ENCODE data around the gene MTHFR. TPM values are rescaled to one million over a fixed set of nuclear protein-coding genes. Genes with fewer than 3 reads are reported as not detected.
"Not testable (repeated sequence)": the region's sequence is repeated elsewhere in the genome, so short reads cannot be mapped to it uniquely, and the experiment has no call there.

MTHFR gene
- total and polyA plus RNA-seq, 7 donors, result 6.6 to 38.3 (median 24.2) TPM

DNA sequence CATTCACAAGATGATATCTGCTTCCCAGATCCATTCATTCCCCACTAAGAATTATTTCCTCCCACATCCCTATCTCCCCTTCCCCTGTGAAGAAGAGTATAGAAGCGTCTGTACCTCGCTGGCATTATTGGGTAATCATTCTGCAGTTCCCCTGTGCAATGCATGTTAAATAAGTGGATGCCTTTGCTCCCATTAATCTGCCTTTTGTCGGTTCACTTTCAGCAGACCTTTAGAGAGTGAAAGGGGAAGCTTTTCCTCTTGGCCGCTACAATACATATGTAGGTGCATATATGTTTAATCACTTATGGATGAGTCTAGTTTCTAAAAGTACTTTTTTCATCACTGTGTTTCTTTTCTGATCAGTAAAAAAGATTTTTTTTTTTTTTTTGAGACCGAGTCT, 7.3 kb upstream of the MTHFR start:
- no peak for DNase-seq
- no peak for TF ChIP-seq POLR2A (IDR thresholded peaks at IDR 0.05)
- no peak for TF ChIP-seq POLR2AphosphoS5 (IDR thresholded peaks at IDR 0.05)
- TF ChIP-seq, protein P1, sequence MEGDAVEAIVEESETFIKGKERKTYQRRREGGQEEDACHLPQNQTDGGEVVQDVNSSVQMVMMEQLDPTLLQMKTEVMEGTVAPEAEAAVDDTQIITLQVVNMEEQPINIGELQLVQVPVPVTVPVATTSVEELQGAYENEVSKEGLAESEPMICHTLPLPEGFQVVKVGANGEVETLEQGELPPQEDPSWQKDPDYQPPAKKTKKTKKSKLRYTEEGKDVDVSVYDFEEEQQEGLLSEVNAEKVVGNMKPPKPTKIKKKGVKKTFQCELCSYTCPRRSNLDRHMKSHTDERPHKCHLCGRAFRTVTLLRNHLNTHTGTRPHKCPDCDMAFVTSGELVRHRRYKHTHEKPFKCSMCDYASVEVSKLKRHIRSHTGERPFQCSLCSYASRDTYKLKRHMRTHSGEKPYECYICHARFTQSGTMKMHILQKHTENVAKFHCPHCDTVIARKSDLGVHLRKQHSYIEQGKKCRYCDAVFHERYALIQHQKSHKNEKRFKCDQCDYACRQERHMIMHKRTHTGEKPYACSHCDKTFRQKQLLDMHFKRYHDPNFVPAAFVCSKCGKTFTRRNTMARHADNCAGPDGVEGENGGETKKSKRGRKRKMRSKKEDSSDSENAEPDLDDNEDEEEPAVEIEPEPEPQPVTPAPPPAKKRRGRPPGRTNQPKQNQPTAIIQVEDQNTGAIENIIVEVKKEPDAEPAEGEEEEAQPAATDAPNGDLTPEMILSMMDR (IDR thresholded peaks at IDR 0.05), result no peak
- TF ChIP-seq EP300 (IDR thresholded peaks at IDR 0.05), result no peak
- H3K4me3 ChIP-seq, result no peak overlapping the region
- H3K27ac ChIP-seq, result no peak overlapping the region
- 89 to 91% methylated on average over 5 of the region's 5 CpGs for WGBS, 2 donors
- no peaks in the 10 kb centered on the region for H3K9me3 ChIP-seq
- H3K4me1 ChIP-seq, result peaks cover 0 to 13% (median 10%) of the 10 kb centered on the region in 4 donors
- H3K36me3 ChIP-seq, result peaks cover 20 to 87% (median 29%) of the 10 kb centered on the region in 4 donors
- intact Hi-C loops (cut with DNase I), result no loop called here
- no peaks in the 10 kb centered on the region for H3K27me3 ChIP-seq

DNA sequence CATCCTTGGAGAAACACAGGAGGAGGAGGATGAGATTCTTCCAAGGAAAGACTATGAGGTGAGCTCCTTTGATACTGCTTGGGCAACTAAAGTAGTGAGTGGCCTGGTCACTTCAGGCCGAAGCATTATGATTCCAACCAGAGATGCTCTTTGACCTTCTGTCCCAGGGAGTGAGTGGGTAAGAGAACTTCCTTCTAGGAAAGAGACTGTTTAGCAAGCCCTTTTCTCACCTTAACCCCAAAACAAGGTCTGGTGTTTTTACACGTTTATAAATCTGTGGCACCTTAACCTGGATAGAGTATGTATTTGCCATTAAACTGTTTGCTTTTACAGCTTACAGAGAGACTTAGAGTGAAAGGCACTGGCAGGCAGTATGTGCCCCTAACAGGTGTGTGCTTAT, 1.4 kb upstream of the MTHFR start:
- Histone ChIP-seq H3K4me3 (peak overlapping the region; percentile 77 to 90 (median 80)), H3K36me3 (peaks cover 0 to 43% (median 7%) of the 10 kb centered on the region in 4 donors), H3K27ac (peak overlapping the region; percentile 95 to 99 (median 97)), H3K9me3 (no peaks in the 10 kb centered on the region), H3K27me3 (no peaks in the 10 kb centered on the region), H3K4me1 (peaks cover 0 to 57% (median 52%) of the 10 kb centered on the region in 4 donors)
- intact Hi-C loops (cut with DNase I), result loop anchor here (10.0 kb wide), 1 partner anchor 532 kb away; the partner anchor contains the start of gene UBIAD1
- TF ChIP-seq POLR2AphosphoS5 (IDR thresholded peaks at IDR 0.05) (no peak), EP300 (IDR thresholded peaks at IDR 0.05) (no peak), POLR2A (IDR thresholded peaks at IDR 0.05) (no peak)
- TF ChIP-seq, protein P1 (IDR thresholded peaks at IDR 0.05), result no peak
- 16 to 49% methylated on average over 2 of the region's 2 CpGs for WGBS, 2 donors
- DNase-seq, result peak; percentile 5

DNA sequence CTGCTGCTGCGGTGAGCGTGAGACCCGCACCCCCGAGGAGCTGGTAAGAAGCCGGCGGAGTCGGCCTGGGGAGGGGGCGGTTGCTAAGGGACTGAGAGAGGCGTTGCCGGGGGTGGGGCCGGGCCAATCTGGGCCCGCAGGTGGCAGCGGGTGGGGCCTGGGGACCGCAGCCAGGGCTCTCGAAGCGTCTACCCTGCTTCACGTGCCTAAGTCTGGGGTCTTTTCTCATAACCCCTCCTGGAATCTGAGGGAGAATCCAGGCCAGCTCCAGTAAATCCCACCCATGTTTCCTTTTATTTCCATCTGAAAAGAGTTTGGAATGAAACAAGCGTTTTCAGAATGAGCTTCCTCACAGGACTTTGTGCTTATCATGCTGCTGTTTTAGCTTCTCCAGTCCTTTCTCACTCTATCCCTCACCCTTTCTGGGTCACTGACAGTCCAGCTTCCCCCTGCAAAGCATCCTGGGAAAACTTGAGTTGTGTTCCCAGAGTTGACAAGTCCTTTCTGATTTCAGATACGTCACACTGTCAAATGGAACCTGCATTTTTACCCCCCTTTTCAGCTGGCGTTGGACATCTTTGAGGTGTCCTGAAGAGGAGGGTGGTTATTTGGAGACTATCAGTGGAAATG, 658 bp upstream of the MTHFR start:
- intact Hi-C loops (cut with DNase I), result loop anchor here (10.0 kb wide), 1 partner anchor 532 kb away; the partner anchor contains the start of gene UBIAD1
- Histone ChIP-seq H3K4me1 (peaks cover 0 to 61% (median 59%) of the 10 kb centered on the region in 4 donors), H3K27me3 (no peaks in the 10 kb centered on the region), H3K36me3 (peaks cover 0 to 36% (median 7%) of the 10 kb centered on the region in 4 donors), H3K4me3 (peak overlapping the region; percentile 77 to 90 (median 80)), H3K9me3 (no peaks in the 10 kb centered on the region), H3K27ac (peak overlapping the region; percentile 95 to 99 (median 97))
- peak in 1 of 2 donors; percentile 28 for TF ChIP-seq POLR2A (IDR thresholded peaks at IDR 0.05)
- TF ChIP-seq, protein P1 (IDR thresholded peaks at IDR 0.05), result no peak
- TF ChIP-seq EP300 (IDR thresholded peaks at IDR 0.05), result no peak
- peak in 1 of 4 donors; percentile 18 for TF ChIP-seq POLR2AphosphoS5 (IDR thresholded peaks at IDR 0.05)
- peak; percentile 69 for DNase-seq
- WGBS, 2 donors, result 1 to 2% methylated on average over 20 of the region's 20 CpGs

DNA sequence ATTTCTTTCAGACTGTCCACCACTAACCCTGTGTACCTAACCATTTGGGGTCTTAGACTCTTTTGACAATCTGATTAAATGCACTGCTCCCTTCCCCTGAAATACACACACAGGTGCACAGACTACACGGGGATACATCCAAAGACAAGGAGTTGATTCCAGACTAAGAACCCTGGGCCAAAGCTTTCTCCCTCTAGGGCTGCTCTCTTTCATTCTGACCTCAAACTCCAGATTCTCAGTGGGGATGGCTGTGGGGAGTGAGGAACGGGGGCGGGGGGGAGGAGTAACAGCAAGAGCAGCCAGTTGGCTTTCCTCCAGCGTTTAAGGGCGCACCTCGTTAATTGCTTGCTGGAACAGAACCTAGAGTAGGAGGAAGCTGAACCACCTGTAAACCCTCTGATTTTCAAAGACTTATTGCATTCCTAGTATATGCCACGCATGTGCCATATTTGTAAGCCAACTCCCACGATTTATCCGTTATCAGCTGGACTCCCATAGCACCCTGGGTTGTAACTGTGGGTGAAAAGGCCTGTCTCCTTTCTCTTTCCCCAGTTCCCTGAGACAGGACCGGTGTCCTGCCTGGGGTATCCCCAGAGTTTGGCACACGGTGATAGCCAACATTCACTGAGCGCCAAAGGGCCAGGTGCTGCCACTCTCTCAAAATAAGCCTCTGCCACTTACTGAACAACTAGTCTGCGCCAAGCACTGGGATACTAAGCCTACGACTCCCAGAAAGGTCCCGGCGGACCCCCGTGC, 920 bp downstream of the MTHFR start:
- peaks cover 0 to 61% (median 60%) of the 10 kb centered on the region in 4 donors for H3K4me1 ChIP-seq
- DNase-seq, result peak; percentile 85
- H3K27ac ChIP-seq, result peak overlapping the region; percentile 95 to 99 (median 97)
- no peaks in the 10 kb centered on the region for H3K27me3 ChIP-seq
- TF ChIP-seq, protein P1 (IDR thresholded peaks at IDR 0.05), result no peak
- TF ChIP-seq POLR2AphosphoS5 (IDR thresholded peaks at IDR 0.05), result peak in 1 of 4 donors; percentile 4
- no peaks in the 10 kb centered on the region for H3K9me3 ChIP-seq
- H3K36me3 ChIP-seq, result peaks cover 9 to 36% (median 11%) of the 10 kb centered on the region in 4 donors
- intact Hi-C loops (cut with DNase I), result loop anchor here (5.0 to 10.0 kb wide), 2 partner anchors 153 to 530 kb away; partner anchors contain the start of genes FBXO2, FBXO44 and UBIAD1
- 3 to 7% methylated on average over 17 of the region's 17 CpGs for WGBS, 2 donors
- H3K4me3 ChIP-seq, result peak overlapping the region; percentile 77 to 90 (median 80)

DNA sequence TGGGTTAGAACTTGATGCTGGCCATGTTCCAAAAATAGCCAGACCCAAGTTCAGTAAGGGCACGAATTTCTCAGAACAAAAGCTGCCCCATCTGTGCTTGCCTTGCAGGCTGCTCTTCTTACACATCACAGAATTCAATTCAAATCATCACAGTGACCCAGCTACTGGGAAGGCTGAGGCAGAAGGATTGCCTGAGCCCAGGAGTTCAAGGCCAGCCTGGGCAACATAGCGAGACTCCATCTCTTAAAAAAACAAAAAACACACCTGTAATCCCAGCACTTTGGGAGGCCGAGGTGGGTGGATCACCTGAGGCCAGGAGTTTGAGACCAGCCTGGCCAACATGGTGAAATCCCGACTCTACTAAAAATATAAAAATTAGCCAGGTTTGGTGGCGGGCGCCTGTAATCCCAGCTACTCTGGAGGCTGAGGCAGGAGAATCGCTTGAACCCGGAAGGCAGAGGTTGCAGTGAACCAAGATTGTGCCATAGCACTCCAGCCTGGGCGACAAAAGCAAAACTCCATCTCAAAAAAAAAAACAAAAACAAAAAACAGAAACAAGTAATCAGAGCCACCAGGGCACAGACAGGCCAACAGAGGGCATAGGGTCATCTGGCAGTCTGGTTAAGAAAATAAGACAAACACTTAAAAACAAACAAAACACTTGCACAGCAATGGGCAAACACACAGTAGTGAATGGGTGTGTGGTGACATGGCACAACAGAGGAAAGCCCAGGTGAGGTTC, 1.7 kb downstream of the MTHFR start:
- Histone ChIP-seq H3K4me3 (peak overlapping the region; percentile 49 to 81 (median 69)), H3K36me3 (peaks cover 9 to 36% (median 12%) of the 10 kb centered on the region in 4 donors), H3K27ac (peak overlapping the region; percentile 95 to 99 (median 97)), H3K4me1 (peaks cover 0 to 61% (median 58%) of the 10 kb centered on the region in 4 donors)
- intact Hi-C loops (cut with DNase I), result loop anchor here (1.0 to 10.0 kb wide), 4 partner anchors 13 to 529 kb away; partner anchors contain the start of genes AGTRAP, FBXO2, FBXO44 and UBIAD1
- peak; percentile 49 for DNase-seq
- WGBS, 2 donors, result 68 to 75% methylated on average over 9 of the region's 9 CpGs
- H3K27me3 ChIP-seq, H3K9me3 ChIP-seq: not testable (repeated sequence)

Data from sigmoid colon (tissue), 7 donors.